NCI-H1930 (cell line): Measurements from ENCODE around the gene THYN1.
"Not testable (repeated sequence)": the region's sequence is repeated elsewhere in the genome, so short reads cannot be mapped to it uniquely, and the experiment has no call there.

Experiments used
- DNase-seq, 2 experiments: peaks; one replicate each; lab custom pipeline; 2025; lab: John Stamatoyannopoulos, UW

THYN1 gene

GRCh38 chr11:134275188-134275533 is 22.0 kb upstream of the THYN1 start:
- no peak for DNase-seq

DNA sequence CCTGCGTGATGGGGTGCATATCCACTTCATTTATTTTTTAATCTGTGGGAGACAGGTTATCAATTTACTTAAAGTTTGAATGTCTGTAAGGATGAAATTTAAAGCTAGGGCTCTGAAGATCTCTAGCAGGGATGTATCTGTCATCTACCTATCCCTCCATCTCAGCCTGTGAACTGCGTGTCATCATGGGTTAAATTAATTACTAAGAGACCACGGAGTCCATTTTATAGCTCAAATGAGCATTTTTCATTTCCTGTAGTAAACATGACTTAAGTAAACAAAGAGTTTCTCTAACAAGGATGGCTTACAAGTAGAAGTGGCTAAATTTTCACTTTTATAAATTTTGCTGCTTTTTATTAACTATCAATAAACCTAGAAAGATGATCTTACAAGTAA is 20.2 kb upstream of the THYN1 start:
- no peak for DNase-seq

DNA sequence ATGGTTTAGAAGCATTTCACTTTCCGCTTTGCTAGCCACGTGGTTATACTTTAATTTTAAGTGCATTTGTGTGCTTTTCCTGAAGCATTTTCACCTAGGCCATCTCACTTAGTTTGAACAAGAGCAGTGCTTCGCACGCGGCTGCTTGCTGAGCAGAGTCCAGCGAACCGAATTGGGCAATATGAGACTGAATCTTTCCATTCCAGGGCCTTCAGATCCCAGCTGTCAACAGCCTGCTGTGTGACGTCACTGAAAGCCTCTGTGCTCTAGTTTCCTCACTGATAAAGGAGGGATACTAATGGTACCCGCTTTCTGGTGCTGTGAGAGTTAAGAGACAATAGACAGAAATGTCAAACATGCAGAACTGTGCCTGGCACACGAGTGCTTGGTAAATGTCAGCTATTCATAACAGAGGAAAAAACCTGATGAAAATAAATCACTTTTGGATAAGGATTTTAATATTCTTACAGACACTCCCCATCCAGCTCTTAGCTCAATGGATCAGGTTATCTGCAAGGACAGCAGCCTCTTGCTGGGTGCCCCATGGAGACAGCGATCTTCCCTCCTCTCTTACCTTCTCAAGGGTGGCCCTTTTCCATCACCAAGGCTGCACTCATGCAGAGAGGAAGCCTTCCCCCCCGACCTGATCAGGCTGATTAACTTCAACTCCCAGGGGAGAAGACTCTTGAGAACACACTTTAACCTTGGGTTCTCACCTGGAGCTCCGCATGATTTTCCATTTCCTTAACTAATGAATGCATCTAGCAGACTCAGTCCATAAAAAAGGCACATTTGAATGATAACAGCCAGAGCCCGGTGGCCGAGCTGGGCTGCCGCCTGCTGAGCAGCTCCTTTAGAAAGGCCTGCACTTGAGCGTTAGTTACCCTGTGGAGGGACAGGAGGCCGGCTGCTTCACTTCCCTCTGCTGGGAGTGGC is 19.5 kb upstream of the THYN1 start:
- no peak for DNase-seq

DNA sequence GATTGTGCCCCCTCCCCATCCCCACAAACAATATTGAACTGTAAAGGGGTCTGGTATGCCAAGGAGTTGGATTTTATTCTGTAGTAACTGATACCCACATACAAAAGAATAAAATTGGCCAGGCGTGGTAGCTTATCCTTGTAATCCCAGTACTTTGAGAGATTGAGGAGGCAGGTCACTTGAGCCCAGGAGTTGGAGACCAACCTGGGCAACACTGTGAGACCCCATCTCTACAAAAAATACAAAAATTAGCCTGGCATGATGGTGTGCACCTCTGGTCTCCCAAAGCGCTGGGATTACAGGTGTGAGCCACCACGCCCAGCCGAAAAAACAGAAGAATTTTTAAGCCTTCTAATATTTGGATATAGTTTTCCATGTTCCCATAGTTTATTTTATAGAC is 18.8 kb upstream of the THYN1 start:
- no peak for DNase-seq

GRCh38 chr11:134270250-134270714 is 17.1 kb upstream of the THYN1 start:
- no peak for DNase-seq

- DNase-seq, result no peak
These were observed 14.8 kb upstream of the THYN1 start for GRCh38 chr11:134267966-134268365.

DNA sequence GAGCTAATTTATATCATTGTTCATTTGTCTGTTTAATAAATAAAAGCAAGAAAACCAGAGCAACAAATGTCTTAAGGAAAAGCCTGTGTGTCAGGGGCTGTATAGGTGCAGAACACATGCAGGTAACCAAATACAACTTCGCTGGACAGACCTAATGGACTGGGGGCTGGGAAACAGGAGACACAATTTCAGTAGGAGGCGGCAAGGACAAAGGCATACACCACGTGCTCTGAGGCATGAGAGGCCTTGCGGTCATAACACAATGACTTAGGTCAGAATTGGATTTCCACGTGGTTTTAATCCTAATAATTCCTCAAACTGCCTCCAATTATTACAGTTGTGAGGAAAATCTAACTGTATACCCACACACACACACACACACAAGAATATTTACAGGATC is 14.3 kb upstream of the THYN1 start:
- DNase-seq, result no peak

DNA sequence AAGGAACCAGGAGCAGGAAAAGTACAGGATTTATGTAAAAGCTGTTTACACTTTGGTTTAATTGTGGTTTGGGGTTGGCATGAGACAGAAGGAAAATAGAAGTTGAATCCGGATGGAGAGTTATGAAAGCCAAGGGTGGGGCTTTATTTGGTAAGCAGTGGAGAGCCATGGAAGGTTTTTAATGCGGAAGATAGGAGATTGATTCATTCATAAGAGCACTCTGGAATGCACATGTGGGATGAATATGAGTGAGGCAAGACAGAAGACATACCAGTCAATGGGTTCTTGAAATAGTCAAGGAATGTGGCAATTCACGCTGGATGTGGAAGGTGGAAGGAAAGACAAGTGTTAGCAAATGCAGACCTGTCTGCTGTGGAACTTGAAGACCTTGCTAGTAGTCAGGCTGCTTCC is 13.7 kb upstream of the THYN1 start:
- no peak for DNase-seq

DNA sequence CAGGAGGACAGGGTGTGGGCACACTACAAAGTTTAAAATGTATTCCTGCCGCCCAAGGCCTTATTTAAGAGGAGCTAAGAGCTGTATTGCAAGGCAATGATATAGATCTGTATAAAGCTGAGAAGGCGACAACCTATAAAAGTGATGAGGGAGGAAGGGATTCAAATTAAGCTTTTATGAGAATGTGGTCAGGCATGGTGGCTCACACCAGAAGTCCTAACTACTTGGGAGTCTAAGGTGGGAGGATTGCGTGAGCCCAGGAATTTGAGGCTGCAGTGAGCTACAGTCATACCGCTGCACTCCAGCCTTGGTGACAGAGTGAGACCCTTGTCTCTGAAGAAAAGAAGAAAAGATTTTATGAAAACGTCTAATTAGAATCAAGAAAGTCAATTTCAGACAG is 13.3 kb upstream of the THYN1 start:
- no peak for DNase-seq

- no peak for DNase-seq
These were observed 12.0 kb upstream of the THYN1 start for GRCh38 chr11:134264966-134265764.

GRCh38 chr11:134261626-134262488 is 8.7 kb upstream of the THYN1 start:
- peak in 1 of 2 experiments; percentile 19 for DNase-seq

DNA sequence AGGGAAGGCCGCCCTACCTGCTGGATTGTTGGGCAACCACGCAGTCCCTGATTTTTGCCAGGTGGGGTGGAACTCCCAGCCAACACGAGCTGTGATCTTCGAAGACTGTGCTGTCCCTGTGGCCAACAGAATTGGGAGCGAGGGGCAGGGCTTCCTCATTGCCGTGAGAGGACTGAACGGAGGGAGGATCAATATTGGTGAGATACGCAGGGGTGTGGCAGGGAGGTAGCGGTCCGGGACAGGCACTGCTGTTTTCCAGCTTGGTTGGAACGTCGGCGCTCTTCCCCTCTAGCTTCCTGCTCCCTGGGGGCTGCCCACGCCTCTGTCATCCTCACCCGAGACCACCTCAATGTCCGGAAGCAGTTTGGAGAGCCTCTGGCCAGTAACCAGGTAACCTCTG is 7.8 kb upstream of the THYN1 start:
- no peak for DNase-seq

GRCh38 chr11:134260503-134260902 is 7.4 kb upstream of the THYN1 start:
- DNase-seq, result no peak

- no peak for DNase-seq
These were observed 5.4 kb upstream of the THYN1 start for GRCh38 chr11:134258577-134258976.

DNA sequence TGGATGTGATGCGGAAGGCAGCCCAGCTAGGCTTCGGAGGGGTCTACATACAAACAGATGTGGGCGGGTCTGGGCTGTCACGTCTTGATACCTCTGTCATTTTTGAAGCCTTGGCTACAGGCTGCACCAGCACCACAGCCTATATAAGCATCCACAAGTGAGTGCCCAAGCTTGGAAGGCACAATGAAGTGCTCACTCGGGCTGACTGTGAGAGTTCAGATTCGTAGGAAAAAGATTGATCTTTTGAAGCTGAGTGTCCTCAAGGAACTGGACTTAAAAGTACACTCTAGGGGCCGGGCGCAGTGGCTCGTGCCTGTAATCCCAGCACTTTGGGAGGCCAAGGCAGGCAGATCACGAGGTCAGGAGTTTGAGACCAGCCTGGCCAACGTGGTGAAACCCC is 3.9 kb upstream of the THYN1 start:
- no peak for DNase-seq

- DNase-seq, result not testable (repeated sequence)
These were observed 2.0 kb upstream of the THYN1 start for GRCh38 chr11:134255184-134255561.

- DNase-seq, result no peak
These were observed 1.5 kb upstream of the THYN1 start for GRCh38 chr11:134254433-134255183.

DNA sequence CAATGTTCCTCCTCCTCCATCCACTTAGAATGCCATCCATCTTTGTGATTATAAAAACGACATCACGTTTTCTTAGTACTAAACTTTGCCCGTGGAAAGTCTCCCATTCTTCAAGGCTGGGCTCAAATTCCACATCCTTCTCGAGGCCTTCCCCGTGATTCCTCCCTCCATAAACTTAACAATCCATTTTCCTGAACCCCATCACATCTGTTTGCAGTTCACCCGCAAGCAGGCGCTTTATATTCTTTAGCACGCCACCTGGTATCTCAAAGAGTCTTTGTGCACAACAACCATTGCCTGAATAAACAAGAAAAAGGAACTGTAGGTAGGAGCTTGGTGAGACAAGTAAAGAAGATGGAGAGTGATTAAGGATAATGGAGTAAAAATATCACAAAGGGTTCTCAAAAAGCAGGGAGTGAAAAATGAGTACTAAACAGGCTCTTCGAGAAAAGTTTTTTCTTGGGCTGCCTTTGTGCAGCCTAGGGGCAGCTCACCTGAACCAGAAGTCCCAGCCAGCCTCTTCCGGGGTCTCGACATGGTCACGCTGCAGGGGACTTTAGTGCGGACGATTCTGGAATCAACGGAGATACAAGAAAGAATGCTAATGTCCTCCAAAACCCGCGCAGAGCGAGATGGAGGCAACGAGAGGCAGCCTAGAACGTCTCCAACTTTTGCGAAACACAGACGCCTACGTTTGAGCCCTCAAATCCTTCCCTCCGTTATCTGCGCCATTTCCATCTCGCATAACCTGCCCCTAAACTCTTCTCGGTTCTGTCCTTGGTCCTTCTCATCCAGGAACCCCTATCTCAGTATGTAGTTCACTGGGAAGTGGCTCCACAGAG is 585 bp downstream of the THYN1 start:
- no peak for DNase-seq

- DNase-seq, result no peak
These were observed 2.5 kb downstream of the THYN1 start for GRCh38 chr11:134250675-134251074.

GRCh38 chr11:134250246-134250645 is 2.9 kb downstream of the THYN1 start:
- DNase-seq, result no peak
